ENCODE data around the gene TMED3. TPM values are rescaled to one million over a fixed set of nuclear protein-coding genes. Genes with fewer than 3 reads are reported as not detected.

The TMED3 gene
- total RNA-seq, 1 donor from 2014 or later = 120 TPM

DNA sequence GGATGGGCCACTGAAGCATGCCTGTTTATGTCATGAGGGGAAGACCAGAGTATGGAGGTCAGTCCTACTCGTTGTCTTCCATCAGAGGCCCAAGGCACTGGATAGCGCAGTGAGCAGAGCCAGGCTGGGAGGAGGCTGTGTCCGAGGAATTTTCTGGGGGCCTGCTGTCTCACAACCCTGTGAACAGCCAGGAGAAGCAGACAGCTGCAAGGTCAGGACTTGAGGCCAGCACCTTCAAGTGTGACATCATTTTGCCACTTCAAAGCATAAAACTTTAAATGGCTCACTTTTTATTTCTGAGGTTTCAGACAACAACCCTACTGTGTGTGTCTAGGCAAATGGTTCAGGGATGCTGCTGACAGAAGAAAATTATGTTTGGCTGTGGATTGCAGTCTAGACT lies 47.2 kb downstream of the TMED3 start:
- H3K4me3 ChIP-seq (ENCODE audit: low read depth, low read length) = no peak overlapping the region
- DNase-seq (ENCODE audit: low read depth) (no peak), FAIRE-seq (no peak)
- H3K27me3 ChIP-seq (ENCODE audit: control insufficient read depth, insufficient read depth, low read length) = no peaks in the 10 kb centered on the region
- TF ChIP-seq, protein P1, sequence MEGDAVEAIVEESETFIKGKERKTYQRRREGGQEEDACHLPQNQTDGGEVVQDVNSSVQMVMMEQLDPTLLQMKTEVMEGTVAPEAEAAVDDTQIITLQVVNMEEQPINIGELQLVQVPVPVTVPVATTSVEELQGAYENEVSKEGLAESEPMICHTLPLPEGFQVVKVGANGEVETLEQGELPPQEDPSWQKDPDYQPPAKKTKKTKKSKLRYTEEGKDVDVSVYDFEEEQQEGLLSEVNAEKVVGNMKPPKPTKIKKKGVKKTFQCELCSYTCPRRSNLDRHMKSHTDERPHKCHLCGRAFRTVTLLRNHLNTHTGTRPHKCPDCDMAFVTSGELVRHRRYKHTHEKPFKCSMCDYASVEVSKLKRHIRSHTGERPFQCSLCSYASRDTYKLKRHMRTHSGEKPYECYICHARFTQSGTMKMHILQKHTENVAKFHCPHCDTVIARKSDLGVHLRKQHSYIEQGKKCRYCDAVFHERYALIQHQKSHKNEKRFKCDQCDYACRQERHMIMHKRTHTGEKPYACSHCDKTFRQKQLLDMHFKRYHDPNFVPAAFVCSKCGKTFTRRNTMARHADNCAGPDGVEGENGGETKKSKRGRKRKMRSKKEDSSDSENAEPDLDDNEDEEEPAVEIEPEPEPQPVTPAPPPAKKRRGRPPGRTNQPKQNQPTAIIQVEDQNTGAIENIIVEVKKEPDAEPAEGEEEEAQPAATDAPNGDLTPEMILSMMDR (IDR thresholded peaks at IDR 0.05; ENCODE audit: insufficient read depth, low read length, severe bottlenecking) = no peak
- H3K36me3 ChIP-seq (ENCODE audit: control insufficient read depth, insufficient read depth, low read length) = no peaks in the 10 kb centered on the region

DNA sequence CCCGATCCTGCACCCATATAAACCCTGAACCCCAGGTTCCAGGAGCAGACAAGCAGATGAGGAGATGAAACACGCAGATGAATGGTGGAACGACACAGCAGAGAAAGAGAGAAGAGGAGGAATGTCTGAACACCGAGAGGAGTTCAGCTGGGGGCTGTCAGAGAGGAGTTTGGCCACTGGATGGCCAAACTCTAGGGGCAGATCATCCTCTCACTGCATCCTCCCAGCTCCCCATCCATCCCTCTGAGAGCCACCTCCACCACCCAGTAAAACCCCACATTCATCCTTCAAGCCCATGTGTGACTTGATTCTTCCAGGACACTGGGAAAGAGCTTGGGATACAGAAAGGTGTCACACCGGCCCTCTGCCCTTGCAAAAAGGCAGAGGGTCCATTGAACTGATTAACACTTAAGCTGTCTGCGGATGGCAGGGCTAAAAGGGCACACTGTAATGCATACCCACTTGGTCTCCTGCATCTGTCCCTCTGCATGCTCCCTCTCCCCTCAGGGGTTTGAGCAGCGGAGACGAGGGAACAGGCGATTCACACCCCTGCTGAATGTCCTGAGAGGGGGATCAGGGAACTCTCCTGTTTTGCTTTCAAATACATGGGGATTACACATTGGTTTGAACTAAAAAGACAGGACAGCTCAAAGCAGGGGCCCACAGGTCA lies 53.8 kb downstream of the TMED3 start:
- FAIRE-seq = no peak
- no peaks in the 10 kb centered on the region for H3K27me3 ChIP-seq (ENCODE audit: control insufficient read depth, insufficient read depth, low read length)
- no peak overlapping the region for H3K4me3 ChIP-seq (ENCODE audit: low read depth, low read length)
- TF ChIP-seq, protein P1 (IDR thresholded peaks at IDR 0.05; ENCODE audit: insufficient read depth, low read length, severe bottlenecking) = no peak
- no peaks in the 10 kb centered on the region for H3K36me3 ChIP-seq (ENCODE audit: control insufficient read depth, insufficient read depth, low read length)
- DNase-seq (ENCODE audit: low read depth) = no peak

DNA sequence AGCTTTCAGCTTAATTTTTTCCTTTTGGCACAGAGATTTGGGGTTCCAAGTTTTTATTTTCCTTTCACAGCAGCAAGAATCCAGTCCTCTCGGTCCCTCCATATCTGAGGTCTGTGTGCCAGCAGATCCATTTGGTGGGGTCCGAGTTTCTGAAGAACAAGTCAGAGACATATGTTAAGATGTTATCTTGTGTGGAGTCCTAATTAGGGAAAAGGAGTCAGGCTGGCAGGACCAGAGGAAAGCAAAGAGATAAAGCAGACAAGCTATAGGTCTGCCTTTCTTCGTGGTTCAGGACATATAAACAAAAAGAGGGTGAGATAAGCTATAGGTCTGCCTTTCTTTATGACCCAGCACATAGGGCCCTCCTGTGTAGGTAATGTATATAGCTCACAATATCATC lies 54.9 kb downstream of the TMED3 start:
- Histone ChIP-seq H3K27me3 (ENCODE audit: control insufficient read depth, insufficient read depth, low read length) (no peaks in the 10 kb centered on the region), H3K36me3 (ENCODE audit: control insufficient read depth, insufficient read depth, low read length) (no peaks in the 10 kb centered on the region), H3K4me3 (ENCODE audit: low read depth, low read length) (no peak overlapping the region)
- FAIRE-seq (no peak), DNase-seq (ENCODE audit: low read depth) (no peak)
- TF ChIP-seq, protein P1 (IDR thresholded peaks at IDR 0.05; ENCODE audit: insufficient read depth, low read length, severe bottlenecking) = no peak

DNA sequence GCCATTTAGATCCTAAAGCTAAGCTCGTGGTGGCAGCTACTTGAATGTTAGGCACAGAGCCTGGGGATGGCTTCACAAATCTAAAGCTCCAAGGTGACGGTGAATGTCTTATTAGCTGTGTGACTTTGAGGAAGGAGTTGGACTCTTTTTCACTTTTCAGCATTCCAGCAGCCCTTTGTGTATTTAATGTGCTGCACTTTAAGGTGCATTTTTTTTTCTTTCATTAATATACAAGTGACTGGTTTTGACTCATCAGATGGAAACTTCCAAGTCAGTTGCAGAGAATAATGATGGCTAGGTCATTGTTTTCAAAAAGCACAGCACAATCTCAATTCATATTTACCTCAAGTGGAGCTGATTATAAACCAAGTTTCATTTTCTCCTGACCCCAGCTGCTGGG lies 55.8 kb downstream of the TMED3 start:
- Histone ChIP-seq H3K4me3 (ENCODE audit: low read depth, low read length) (no peak overlapping the region), H3K36me3 (ENCODE audit: control insufficient read depth, insufficient read depth, low read length) (no peaks in the 10 kb centered on the region), H3K27me3 (ENCODE audit: control insufficient read depth, insufficient read depth, low read length) (no peaks in the 10 kb centered on the region)
- DNase-seq (ENCODE audit: low read depth) = no peak
- TF ChIP-seq, protein P1 (IDR thresholded peaks at IDR 0.05; ENCODE audit: insufficient read depth, low read length, severe bottlenecking) = no peak
- no peak for FAIRE-seq

DNA sequence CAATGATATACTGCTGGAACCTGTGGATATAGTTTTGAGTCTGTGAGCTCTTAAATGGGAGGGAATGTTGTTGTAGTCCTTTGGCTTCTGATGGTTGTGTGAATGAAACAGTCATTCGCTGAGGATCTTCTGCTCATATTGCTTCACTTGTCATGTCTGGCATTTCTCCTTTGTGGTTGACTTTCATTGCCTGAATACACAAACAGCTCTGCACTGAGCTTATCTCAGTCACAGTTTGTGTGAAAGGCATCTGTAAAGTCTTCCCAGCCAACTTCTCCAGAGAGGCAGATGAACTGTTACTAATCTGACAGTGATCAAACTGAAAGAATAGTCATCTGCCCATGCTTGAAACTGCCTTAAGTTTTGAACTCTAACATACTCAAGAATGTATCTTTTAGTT lies 59.8 kb downstream of the TMED3 start:
- FAIRE-seq (no peak), DNase-seq (ENCODE audit: low read depth) (no peak)
- TF ChIP-seq, protein P1 (IDR thresholded peaks at IDR 0.05; ENCODE audit: insufficient read depth, low read length, severe bottlenecking) = no peak

DNA sequence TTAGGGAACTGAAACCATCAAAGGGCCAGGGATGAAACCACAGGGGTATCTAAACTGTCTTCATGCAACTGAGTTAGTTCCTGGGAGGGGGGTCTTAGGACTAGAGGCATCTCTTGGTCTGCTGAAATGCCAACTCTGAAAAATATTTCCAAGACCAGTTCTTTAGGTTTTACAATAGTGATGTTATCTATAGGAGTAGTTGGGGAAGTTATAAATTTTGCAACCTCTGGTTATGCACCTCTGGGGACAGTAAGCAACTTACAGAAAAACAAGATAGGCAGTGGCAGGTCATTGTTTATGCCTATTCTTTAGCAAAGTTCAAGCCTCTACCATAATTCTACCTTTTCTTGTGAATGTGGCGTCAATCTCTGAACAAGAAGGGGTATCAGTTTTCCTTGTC lies 60.7 kb downstream of the TMED3 start:
- Histone ChIP-seq H3K27me3 (ENCODE audit: control insufficient read depth, insufficient read depth, low read length) (no peaks in the 10 kb centered on the region), H3K36me3 (ENCODE audit: control insufficient read depth, insufficient read depth, low read length) (no peaks in the 10 kb centered on the region), H3K4me3 (ENCODE audit: low read depth, low read length) (no peak overlapping the region)
- TF ChIP-seq, protein P1 (IDR thresholded peaks at IDR 0.05; ENCODE audit: insufficient read depth, low read length, severe bottlenecking) = no peak
- no peak for DNase-seq (ENCODE audit: low read depth)
- no peak for FAIRE-seq

More for the DNA sequence above, 59.8 kb downstream of the TMED3 start:
- H3K4me3 ChIP-seq (ENCODE audit: low read depth, low read length) = no peak overlapping the region
- H3K27me3 ChIP-seq (ENCODE audit: control insufficient read depth, insufficient read depth, low read length) = no peaks in the 10 kb centered on the region
- H3K36me3 ChIP-seq (ENCODE audit: control insufficient read depth, insufficient read depth, low read length) = no peaks in the 10 kb centered on the region

Measured in bronchial epithelial cell (primary cell).